DMS153 (cell line): ENCODE measurements around the gene PROKR2.

Experiments
- DNase-seq: peaks from one replicate; lab custom pipeline; 2025; lab: John Stamatoyannopoulos, UW

Gene PROKR2

GRCh38 chr20:5316188-5317158, at the start of gene PROKR2:
TSS of gene PROKR2 (minus strand) at chr20:5316954. CDS start at chr20:5314369, 2,585 bp downstream.
- no peak for DNase-seq

GRCh38 chr20:5364997-5365597, 48.3 kb upstream of the PROKR2 start:
- no peak for DNase-seq

- no peak for DNase-seq
Observed at GRCh38 chr20:5364136-5364821, 47.5 kb upstream of the PROKR2 start.

- no peak for DNase-seq
Observed at GRCh38 chr20:5362771-5363170, 46.0 kb upstream of the PROKR2 start.

GRCh38 chr20:5361176-5361575, 44.4 kb upstream of the PROKR2 start:
- DNase-seq: no peak

GRCh38 chr20:5357946-5358345, 41.2 kb upstream of the PROKR2 start:
- no peak for DNase-seq

- no peak for DNase-seq
Observed at GRCh38 chr20:5356941-5357340, 40.2 kb upstream of the PROKR2 start.

- no peak for DNase-seq
Observed at GRCh38 chr20:5354901-5355300, 38.1 kb upstream of the PROKR2 start.

GRCh38 chr20:5353624-5354496, 37.1 kb upstream of the PROKR2 start:
- no peak for DNase-seq

DNA sequence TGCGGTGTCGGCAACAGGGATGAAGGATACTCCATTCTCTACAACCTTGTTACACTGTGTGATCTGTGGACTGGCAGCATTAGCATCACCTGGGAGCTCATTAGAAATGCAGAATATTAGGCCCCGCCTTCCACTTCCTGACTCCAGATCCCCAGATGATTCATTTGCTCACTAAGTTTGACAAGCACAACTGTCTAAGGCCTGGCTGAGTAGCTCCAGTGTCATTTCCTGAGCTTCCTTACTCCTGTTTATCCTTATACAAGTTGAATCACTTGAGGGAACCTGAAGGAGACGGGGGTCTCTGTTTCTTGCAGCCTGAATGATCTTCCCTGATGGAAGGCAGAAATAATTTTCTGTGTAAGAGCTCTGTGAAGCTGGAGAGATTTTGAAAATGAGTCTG, 32.7 kb upstream of the PROKR2 start:
- no peak for DNase-seq

- DNase-seq: no peak
Observed at GRCh38 chr20:5342021-5342420, 25.3 kb upstream of the PROKR2 start.

DNA sequence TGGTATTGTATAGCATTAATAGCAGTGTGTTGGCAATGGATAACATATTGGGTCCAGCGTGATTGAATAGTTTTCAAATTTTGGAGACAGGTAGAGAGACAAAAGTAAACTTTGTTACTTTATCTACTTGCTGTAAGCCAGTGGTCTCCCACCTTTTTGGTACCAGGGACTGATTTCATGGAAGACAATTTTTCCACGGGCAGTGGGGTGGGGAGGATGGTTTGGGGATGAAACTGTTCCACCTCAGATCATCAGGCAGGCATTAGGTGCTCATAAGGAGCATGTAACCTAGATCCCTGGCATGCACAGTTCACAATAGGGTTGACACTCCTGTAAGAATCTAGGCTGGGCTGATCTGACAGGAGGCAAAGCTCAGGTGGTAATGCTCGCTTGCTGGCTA, 14.6 kb upstream of the PROKR2 start:
- DNase-seq: no peak

DNA sequence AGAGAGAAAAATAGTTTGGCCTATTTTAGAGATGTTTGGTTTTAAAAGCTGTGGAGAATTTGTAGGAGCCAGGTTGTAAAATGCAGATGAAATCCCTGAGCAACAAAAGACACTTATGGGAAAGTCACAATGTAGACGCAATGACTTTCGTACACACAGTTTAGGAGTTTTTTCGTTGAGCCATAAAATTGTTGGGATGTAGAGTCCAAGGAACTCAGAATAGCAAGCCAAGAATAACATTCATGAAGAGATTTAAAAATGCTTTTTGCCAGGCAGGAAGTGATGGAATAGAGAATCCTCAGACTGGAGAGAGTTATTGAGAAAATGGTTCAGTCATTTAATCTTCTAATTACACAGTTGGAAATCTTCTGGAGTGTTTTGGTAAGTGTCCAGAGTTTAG, 11.5 kb upstream of the PROKR2 start:
- DNase-seq: no peak

GRCh38 chr20:5327356-5327755, 10.6 kb upstream of the PROKR2 start:
- DNase-seq: no peak

- no peak for DNase-seq
Observed at GRCh38 chr20:5315807-5316187, 957 bp downstream of the PROKR2 start.

- DNase-seq: no peak
Observed at GRCh38 chr20:5313916-5314315, 2.8 kb downstream of the PROKR2 start.

- DNase-seq: no peak
Observed at GRCh38 chr20:5312518-5312917, 4.2 kb downstream of the PROKR2 start.

GRCh38 chr20:5309971-5310370, 6.8 kb downstream of the PROKR2 start:
- DNase-seq: no peak

GRCh38 chr20:5298811-5299210, 17.9 kb downstream of the PROKR2 start:
- no peak for DNase-seq

GRCh38 chr20:5297280-5298004, 19.3 kb downstream of the PROKR2 start:
- DNase-seq: no peak

GRCh38 chr20:5290596-5290995, 26.2 kb downstream of the PROKR2 start:
- DNase-seq: no peak
